ENCODE data around the gene DSP.

DSP gene

GRCh38 chr6:7513529-7513928 is 27.9 kb upstream of the DSP start:
- no peak overlapping the region for H3K27ac ChIP-seq (ENCODE audit: insufficient read depth, low read depth, low read length, poor library complexity, severe bottlenecking)
- H3K9me3 ChIP-seq (ENCODE audit: control insufficient read depth, low read length), result no peaks in the 10 kb centered on the region
- no peaks in the 10 kb centered on the region for H3K4me1 ChIP-seq (ENCODE audit: control insufficient read depth, insufficient read depth, low read length)
- H3K27me3 ChIP-seq (ENCODE audit: control insufficient read depth, insufficient read depth, low read length, poor library complexity, severe bottlenecking), result no peaks in the 10 kb centered on the region
- no peak overlapping the region for H3K4me3 ChIP-seq (ENCODE audit: insufficient read depth, low read depth, low read length)
- WGBS, 2 experiments, result 90 to 92% methylated on average over 5 of the region's 5 CpGs
- H3K36me3 ChIP-seq (ENCODE audit: control insufficient read depth, insufficient read depth, low read length), result no peaks in the 10 kb centered on the region

- H3K27ac ChIP-seq (ENCODE audit: insufficient read depth, low read depth, low read length, poor library complexity, severe bottlenecking), result no peak overlapping the region
- H3K9me3 ChIP-seq (ENCODE audit: control insufficient read depth, low read length), result no peaks in the 10 kb centered on the region
- peaks cover 4% of the 10 kb centered on the region for H3K4me1 ChIP-seq (ENCODE audit: control insufficient read depth, insufficient read depth, low read length)
- 47 to 49% methylated on average over 2 of the region's 2 CpGs for WGBS, 2 experiments
- no peaks in the 10 kb centered on the region for H3K27me3 ChIP-seq (ENCODE audit: control insufficient read depth, insufficient read depth, low read length, poor library complexity, severe bottlenecking)
- H3K36me3 ChIP-seq (ENCODE audit: control insufficient read depth, insufficient read depth, low read length), result no peaks in the 10 kb centered on the region
- no peak overlapping the region for H3K4me3 ChIP-seq (ENCODE audit: insufficient read depth, low read depth, low read length)
Measured at GRCh38 chr6:7515363-7515762, 26.1 kb upstream of the DSP start.

- Histone ChIP-seq H3K36me3 (ENCODE audit: control insufficient read depth, insufficient read depth, low read length) (no peaks in the 10 kb centered on the region), H3K27me3 (ENCODE audit: control insufficient read depth, insufficient read depth, low read length, poor library complexity, severe bottlenecking) (no peaks in the 10 kb centered on the region), H3K9me3 (ENCODE audit: control insufficient read depth, low read length) (no peaks in the 10 kb centered on the region), H3K27ac (ENCODE audit: insufficient read depth, low read depth, low read length, poor library complexity, severe bottlenecking) (no peak overlapping the region), H3K4me3 (ENCODE audit: insufficient read depth, low read depth, low read length) (no peak overlapping the region), H3K4me1 (ENCODE audit: control insufficient read depth, insufficient read depth, low read length) (peaks cover 4% of the 10 kb centered on the region)
- 87 to 95% methylated on average over 7 of the region's 8 CpGs for WGBS, 2 experiments
Measured at GRCh38 chr6:7518877-7519276, 22.6 kb upstream of the DSP start.

- Histone ChIP-seq H3K9me3 (ENCODE audit: control insufficient read depth, low read length) (no peaks in the 10 kb centered on the region), H3K27me3 (ENCODE audit: control insufficient read depth, insufficient read depth, low read length, poor library complexity, severe bottlenecking) (no peaks in the 10 kb centered on the region), H3K4me1 (ENCODE audit: control insufficient read depth, insufficient read depth, low read length) (peaks cover 4% of the 10 kb centered on the region)
Measured at GRCh38 chr6:7522873-7523272, 18.6 kb upstream of the DSP start.

GRCh38 chr6:7523922-7524321 is 17.5 kb upstream of the DSP start:
- WGBS, 2 experiments, result 71 to 77% methylated on average over 1 to 2 of the region's 2 CpGs

More at GRCh38 chr6:7522873-7523272, 18.6 kb upstream of the DSP start:
- Histone ChIP-seq H3K4me3 (ENCODE audit: insufficient read depth, low read depth, low read length) (no peak overlapping the region), H3K27ac (ENCODE audit: insufficient read depth, low read depth, low read length, poor library complexity, severe bottlenecking) (no peak overlapping the region), H3K36me3 (ENCODE audit: control insufficient read depth, insufficient read depth, low read length) (no peaks in the 10 kb centered on the region)

GRCh38 chr6:7526755-7527154 is 14.7 kb upstream of the DSP start:
- Histone ChIP-seq H3K9me3 (ENCODE audit: control insufficient read depth, low read length) (no peaks in the 10 kb centered on the region), H3K4me1 (ENCODE audit: control insufficient read depth, insufficient read depth, low read length) (no peaks in the 10 kb centered on the region), H3K36me3 (ENCODE audit: control insufficient read depth, insufficient read depth, low read length) (no peaks in the 10 kb centered on the region), H3K27ac (ENCODE audit: insufficient read depth, low read depth, low read length, poor library complexity, severe bottlenecking) (no peak overlapping the region), H3K4me3 (ENCODE audit: insufficient read depth, low read depth, low read length) (no peak overlapping the region), H3K27me3 (ENCODE audit: control insufficient read depth, insufficient read depth, low read length, poor library complexity, severe bottlenecking) (no peaks in the 10 kb centered on the region)
- 63 to 69% methylated on average over 11 of the region's 11 CpGs for WGBS, 2 experiments

More at GRCh38 chr6:7523922-7524321, 17.5 kb upstream of the DSP start:
- no peaks in the 10 kb centered on the region for H3K27me3 ChIP-seq (ENCODE audit: control insufficient read depth, insufficient read depth, low read length, poor library complexity, severe bottlenecking)
- no peak overlapping the region for H3K4me3 ChIP-seq (ENCODE audit: insufficient read depth, low read depth, low read length)
- H3K9me3 ChIP-seq (ENCODE audit: control insufficient read depth, low read length), result no peaks in the 10 kb centered on the region
- no peaks in the 10 kb centered on the region for H3K36me3 ChIP-seq (ENCODE audit: control insufficient read depth, insufficient read depth, low read length)
- H3K27ac ChIP-seq (ENCODE audit: insufficient read depth, low read depth, low read length, poor library complexity, severe bottlenecking), result no peak overlapping the region
- peaks cover 3% of the 10 kb centered on the region for H3K4me1 ChIP-seq (ENCODE audit: control insufficient read depth, insufficient read depth, low read length)

GRCh38 chr6:7528565-7528964 is 12.9 kb upstream of the DSP start:
- Histone ChIP-seq H3K27me3 (ENCODE audit: control insufficient read depth, insufficient read depth, low read length, poor library complexity, severe bottlenecking) (no peaks in the 10 kb centered on the region), H3K4me1 (ENCODE audit: control insufficient read depth, insufficient read depth, low read length) (peaks cover 10% of the 10 kb centered on the region), H3K4me3 (ENCODE audit: insufficient read depth, low read depth, low read length) (no peak overlapping the region), H3K36me3 (ENCODE audit: control insufficient read depth, insufficient read depth, low read length) (no peaks in the 10 kb centered on the region), H3K27ac (ENCODE audit: insufficient read depth, low read depth, low read length, poor library complexity, severe bottlenecking) (no peak overlapping the region), H3K9me3 (ENCODE audit: control insufficient read depth, low read length) (no peaks in the 10 kb centered on the region)
- 94 to 96% methylated on average over 4 of the region's 5 CpGs for WGBS, 2 experiments

- no peaks in the 10 kb centered on the region for H3K36me3 ChIP-seq (ENCODE audit: control insufficient read depth, insufficient read depth, low read length)
- peaks cover 10% of the 10 kb centered on the region for H3K4me1 ChIP-seq (ENCODE audit: control insufficient read depth, insufficient read depth, low read length)
- no peaks in the 10 kb centered on the region for H3K27me3 ChIP-seq (ENCODE audit: control insufficient read depth, insufficient read depth, low read length, poor library complexity, severe bottlenecking)
- no peak overlapping the region for H3K4me3 ChIP-seq (ENCODE audit: insufficient read depth, low read depth, low read length)
- H3K27ac ChIP-seq (ENCODE audit: insufficient read depth, low read depth, low read length, poor library complexity, severe bottlenecking), result no peak overlapping the region
- no peaks in the 10 kb centered on the region for H3K9me3 ChIP-seq (ENCODE audit: control insufficient read depth, low read length)
- WGBS, 2 experiments, result 82 to 93% methylated on average over 6 of the region's 6 CpGs
Measured at GRCh38 chr6:7529141-7529540, 12.3 kb upstream of the DSP start.

GRCh38 chr6:7532232-7532631 is 9.2 kb upstream of the DSP start:
- Histone ChIP-seq H3K27ac (ENCODE audit: insufficient read depth, low read depth, low read length, poor library complexity, severe bottlenecking) (no peak overlapping the region), H3K9me3 (ENCODE audit: control insufficient read depth, low read length) (no peaks in the 10 kb centered on the region), H3K4me3 (ENCODE audit: insufficient read depth, low read depth, low read length) (no peak overlapping the region), H3K4me1 (ENCODE audit: control insufficient read depth, insufficient read depth, low read length) (peaks cover 10% of the 10 kb centered on the region), H3K36me3 (ENCODE audit: control insufficient read depth, insufficient read depth, low read length) (no peaks in the 10 kb centered on the region), H3K27me3 (ENCODE audit: control insufficient read depth, insufficient read depth, low read length, poor library complexity, severe bottlenecking) (no peaks in the 10 kb centered on the region)
- 76 to 77% methylated on average over 6 of the region's 6 CpGs for WGBS, 2 experiments

GRCh38 chr6:7532821-7533220 is 8.7 kb upstream of the DSP start:
- Histone ChIP-seq H3K4me1 (ENCODE audit: control insufficient read depth, insufficient read depth, low read length) (peaks cover 10% of the 10 kb centered on the region), H3K27me3 (ENCODE audit: control insufficient read depth, insufficient read depth, low read length, poor library complexity, severe bottlenecking) (no peaks in the 10 kb centered on the region), H3K9me3 (ENCODE audit: control insufficient read depth, low read length) (no peaks in the 10 kb centered on the region), H3K36me3 (ENCODE audit: control insufficient read depth, insufficient read depth, low read length) (no peaks in the 10 kb centered on the region), H3K4me3 (ENCODE audit: insufficient read depth, low read depth, low read length) (no peak overlapping the region), H3K27ac (ENCODE audit: insufficient read depth, low read depth, low read length, poor library complexity, severe bottlenecking) (no peak overlapping the region)
- WGBS, 2 experiments, result 49 to 55% methylated on average over 8 of the region's 8 CpGs

GRCh38 chr6:7534192-7534591 is 7.3 kb upstream of the DSP start:
- H3K9me3 ChIP-seq (ENCODE audit: control insufficient read depth, low read length), result no peaks in the 10 kb centered on the region
- WGBS, 2 experiments, result 94 to 98% methylated on average over 5 of the region's 5 CpGs
- no peak overlapping the region for H3K4me3 ChIP-seq (ENCODE audit: insufficient read depth, low read depth, low read length)
- H3K27ac ChIP-seq (ENCODE audit: insufficient read depth, low read depth, low read length, poor library complexity, severe bottlenecking), result no peak overlapping the region
- H3K36me3 ChIP-seq (ENCODE audit: control insufficient read depth, insufficient read depth, low read length), result no peaks in the 10 kb centered on the region
- peaks cover 12% of the 10 kb centered on the region for H3K27me3 ChIP-seq (ENCODE audit: control insufficient read depth, insufficient read depth, low read length, poor library complexity, severe bottlenecking)
- peaks cover 10% of the 10 kb centered on the region for H3K4me1 ChIP-seq (ENCODE audit: control insufficient read depth, insufficient read depth, low read length)
